Suppressor macrophage (primary cell): ENCODE results near the gene DLG2.

Experiments used
- DNase-seq, 4 experiments: peaks; one replicate each; pipeline ENCODE4 v3.0.0-alpha.2; 2020 to 2022

DLG2 gene

DNA sequence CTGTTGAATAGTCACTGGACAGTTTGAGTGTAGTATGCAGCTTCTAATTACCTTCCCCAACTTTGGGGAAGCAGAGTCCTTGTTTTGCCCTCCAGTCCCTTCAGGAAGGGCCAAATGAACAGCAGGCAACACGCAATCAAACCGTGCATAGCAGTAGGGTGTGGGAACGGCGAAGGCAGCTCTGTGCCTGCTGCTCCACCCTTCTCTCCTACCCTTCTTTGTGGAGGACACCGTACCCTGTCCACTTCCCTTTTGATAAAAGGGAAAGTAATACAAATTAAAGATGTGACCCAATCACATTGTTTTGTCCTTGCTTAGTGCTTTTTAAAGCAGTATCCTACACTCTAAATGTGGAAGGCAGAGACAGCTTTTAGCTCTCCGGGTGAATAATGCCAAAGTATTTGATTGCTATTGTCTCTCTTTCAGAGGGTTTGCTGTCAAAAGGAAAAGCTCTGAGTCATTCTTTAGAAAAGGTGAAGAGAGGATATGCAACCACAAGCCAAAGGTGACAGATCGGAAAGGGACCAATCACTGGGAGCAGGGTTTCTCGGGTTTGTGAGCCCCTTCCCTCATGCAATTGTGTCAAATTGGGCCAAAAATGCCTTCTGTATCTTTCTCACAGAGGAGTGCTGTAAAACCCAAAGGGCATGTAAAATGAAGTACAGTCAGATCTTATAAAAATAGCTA is 1933.7 kb downstream of the DLG2 start:
- no peak for DNase-seq

DNA sequence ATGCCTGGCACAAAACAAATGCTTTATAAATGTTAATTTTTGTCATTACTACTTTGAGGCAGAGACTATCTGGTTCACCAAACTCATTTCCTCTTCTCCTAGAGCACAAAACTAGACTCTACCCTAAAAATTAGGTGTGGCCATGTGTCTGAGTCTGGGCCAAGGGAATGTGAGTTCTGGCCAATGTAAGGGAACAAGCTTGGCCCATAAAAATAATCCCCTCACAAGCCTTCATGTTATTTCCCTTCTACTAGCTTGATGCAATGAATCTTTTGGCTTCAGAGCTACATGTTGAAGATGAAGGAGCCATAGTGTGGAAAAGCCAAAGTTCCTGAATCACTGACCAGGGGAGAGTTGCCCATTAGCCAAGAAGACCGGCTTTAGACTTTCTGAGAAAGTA is 1934.5 kb downstream of the DLG2 start:
- no peak for DNase-seq

- no peak for DNase-seq
These were observed 1935.6 kb downstream of the DLG2 start for GRCh38 chr11:83691451-83691950.

GRCh38 chr11:83689144-83689780 is 1937.9 kb downstream of the DLG2 start:
- peak in 2 of 4 experiments; percentile 3 to 30 for DNase-seq

- DNase-seq = peak in 1 of 4 experiments; percentile 5
These were observed 1939.4 kb downstream of the DLG2 start for GRCh38 chr11:83687787-83688186.

DNA sequence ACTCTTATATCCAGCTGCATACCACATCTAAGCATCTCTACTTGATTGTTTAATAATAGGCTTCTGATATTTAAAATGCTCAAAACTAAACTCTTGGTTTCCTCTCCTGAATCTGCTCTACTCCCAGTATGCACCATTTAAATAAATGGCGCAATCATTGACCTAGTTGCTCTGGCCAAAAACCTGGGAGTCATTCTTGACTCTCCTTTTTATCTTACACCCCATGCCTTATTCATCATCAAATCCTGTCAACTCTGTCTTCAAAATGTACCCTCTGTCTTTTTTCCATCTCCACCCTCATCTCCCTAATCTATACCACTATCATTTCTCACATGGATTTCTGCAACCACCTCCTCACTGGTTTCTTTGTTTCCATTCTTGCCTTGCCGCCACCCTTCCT is 1941.4 kb downstream of the DLG2 start:
- DNase-seq = no peak

DNA sequence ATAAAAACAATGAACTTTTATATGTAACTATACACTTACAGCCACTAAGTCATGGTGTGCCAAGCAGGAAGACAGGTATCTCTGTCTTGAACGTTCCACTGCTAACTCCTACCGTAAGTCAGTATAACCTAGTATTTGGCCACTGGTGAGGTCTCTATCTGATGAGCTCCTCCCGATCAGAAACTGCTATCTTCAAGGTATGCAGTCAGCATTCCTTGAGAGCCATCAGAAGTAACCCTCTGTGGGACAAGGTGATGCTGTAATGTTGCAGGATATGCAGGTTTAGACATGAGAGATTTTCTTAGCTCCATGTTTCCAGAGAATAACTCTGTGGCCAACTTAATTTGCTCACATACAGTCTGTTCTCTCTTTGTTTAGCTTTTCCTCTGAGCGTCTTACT is 1943.1 kb downstream of the DLG2 start:
- DNase-seq = no peak

GRCh38 chr11:83682611-83682973 is 1944.6 kb downstream of the DLG2 start:
- DNase-seq = no peak

GRCh38 chr11:83681906-83682610 is 1945.1 kb downstream of the DLG2 start:
- DNase-seq = no peak

DNA sequence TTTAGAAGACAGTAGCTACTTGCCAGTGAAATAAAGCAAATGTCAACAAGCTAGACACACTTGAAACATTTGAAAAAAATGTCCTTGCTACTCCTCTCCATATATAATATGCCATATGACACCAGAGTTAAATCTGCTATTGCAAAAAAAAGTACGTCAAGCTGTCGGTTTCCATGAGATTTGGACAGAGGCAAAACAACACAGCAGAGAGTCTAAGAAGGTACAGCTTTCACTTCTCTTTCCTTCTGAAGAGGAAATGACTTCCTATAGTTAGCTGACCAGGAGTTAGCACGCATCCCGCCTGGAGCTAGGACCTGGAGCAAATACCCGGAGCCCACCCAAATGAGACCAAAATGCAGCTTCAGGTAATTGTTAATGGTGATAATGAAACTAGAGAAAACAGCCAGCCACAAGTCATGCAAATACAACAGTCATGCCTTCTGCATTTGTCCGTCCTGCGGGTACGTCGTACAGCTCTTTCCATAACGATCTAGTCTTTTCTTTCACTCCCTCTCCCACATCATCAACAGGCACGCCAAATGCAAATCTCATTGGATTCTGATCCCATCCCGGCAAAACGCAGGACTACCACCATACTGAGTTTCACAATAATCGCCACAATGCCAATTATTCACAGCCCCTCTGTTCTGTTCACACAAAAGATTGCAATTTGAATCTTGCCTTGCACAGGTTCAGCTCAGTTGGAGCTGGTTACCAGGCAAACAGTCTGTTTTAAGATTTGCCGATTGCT is 1945.9 kb downstream of the DLG2 start:
- no peak for DNase-seq

GRCh38 chr11:83680321-83680720 is 1946.8 kb downstream of the DLG2 start:
- no peak for DNase-seq

DNA sequence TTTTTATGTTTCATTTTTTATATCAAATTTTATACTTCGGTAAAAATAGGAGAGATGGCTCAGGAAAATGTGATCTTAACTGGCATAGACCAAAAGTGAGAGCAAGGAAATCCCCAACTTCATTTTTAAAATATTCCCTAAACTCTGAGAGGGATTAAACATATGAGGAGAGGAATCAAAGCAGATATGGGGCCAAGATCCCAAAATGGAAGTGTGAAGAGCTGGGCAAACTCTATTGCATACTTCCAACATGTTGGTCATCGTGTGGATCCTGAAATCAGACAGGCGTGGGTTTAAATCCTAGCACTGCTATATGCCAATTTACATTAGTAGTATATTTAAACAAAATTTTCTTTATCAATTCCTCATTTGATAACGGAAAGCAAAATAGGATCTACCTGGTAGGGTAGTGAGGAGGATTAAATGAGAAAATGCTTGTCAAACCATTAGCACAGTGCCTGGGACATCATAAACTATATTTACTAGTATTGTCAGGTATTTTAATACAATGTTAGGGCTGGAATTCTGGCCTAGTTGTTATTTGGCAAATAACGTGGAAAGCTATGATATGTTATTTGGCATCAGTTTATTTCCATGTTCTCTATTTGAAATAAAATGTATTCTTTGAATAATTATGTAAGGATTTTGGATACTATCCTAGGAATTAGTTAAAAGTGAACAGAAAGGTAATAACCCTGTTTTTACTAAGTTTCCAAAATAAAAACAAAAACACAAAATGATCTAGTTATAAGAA is 1948.1 kb downstream of the DLG2 start:
- no peak for DNase-seq

- no peak for DNase-seq
These were observed 1949.4 kb downstream of the DLG2 start for GRCh38 chr11:83677730-83678129.

DNA sequence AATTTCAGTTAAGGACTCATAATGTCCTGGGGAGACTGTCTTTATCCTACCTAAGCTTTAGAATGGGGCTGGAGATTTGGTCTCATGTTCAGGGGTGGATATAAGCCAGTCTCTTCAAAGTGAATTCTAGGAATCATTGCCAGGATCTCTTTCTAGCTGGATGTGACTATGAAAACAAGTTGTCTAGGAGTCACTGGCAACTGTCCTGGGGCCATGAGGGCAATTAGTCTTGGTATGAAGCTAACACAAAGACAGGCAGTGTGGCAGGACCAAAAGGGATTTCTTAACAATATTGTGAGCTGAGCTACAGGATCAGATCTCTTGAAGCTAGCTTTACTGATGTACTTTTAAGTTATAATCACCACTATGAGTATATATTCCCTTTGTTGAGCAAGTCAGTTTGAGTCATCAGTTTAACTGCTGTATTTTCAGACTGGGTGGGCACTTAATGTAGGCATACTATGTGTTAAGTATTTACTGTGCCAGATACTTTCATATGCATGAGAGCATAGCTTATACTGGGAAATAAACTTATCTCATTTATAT is 1951.0 kb downstream of the DLG2 start:
- DNase-seq = no peak

GRCh38 chr11:83674102-83674896 is 1952.8 kb downstream of the DLG2 start:
- DNase-seq = no peak

DNA sequence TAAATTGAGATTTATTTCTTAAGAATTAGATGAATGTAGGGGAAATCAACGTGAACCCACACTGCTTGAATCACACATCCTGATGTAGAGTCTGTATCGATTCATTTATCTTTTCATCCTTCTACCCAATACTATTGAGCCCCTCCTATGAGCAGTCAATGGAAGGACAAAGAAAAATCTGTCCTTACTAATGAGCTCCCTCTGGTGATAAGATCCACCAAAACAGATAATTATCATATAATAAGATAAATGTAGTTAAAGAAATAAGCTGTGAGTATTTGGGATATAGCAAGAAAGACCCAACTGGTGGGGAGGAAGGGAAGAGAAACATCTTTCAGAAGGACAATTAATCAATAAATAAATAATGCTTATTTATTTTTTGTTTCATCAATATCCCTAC is 1955.9 kb downstream of the DLG2 start:
- no peak for DNase-seq

DNA sequence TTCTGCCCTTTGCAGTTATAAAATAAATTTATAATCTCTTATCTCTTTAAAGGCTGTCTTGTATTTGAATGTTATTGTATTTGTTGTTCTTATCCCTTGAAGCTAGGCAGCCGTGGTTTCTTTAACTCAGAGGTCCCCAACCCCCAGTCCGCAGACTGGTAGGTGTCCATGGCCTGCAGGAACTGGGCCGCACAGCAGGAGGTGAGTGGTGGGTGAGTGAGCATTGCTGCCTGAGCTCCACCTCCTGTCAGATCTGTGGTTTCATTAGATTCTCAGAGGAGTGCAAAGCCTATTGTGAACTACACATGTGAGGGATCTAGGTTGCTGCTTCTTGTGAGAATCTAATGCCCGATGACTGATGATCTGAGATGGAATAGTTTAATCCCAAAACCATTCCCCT is 1961.0 kb downstream of the DLG2 start:
- DNase-seq = no peak

GRCh38 chr11:83663988-83664387 is 1963.2 kb downstream of the DLG2 start:
- no peak for DNase-seq

GRCh38 chr11:83663446-83663845 is 1963.7 kb downstream of the DLG2 start:
- DNase-seq = no peak

- no peak for DNase-seq
These were observed 1964.7 kb downstream of the DLG2 start for GRCh38 chr11:83662494-83662893.
